GM18951 (cell line): ENCODE results near the gene ENOX1.

Experiments used
- POLR2A ChIP-seq: IDR thresholded peaks from 4 replicates; pipeline ENCODE4 v1.6.1; 2011; ENCODE audit warnings: mild to moderate bottlenecking; ENCODE audit not compliant: insufficient read length, insufficient read depth; ENCODE audit errors: extremely low read depth
- in situ Hi-C: fragments of 300-500 bp; cut with MboI; formaldehyde crosslinking; loops from one replicate; pipeline ENCODE4 v1.12.0; 2022; ENCODE audit warnings: low sequenced_read_pairs, mixed read lengths, inconsistent platforms; ENCODE audit not compliant: unreplicated experiment

The ENOX1 gene

GRCh38 chr13:43473437-43473836, 313.3 kb downstream of the ENOX1 start:
- in situ Hi-C loops: no loop called here
- TF ChIP-seq POLR2A: no peak

DNA sequence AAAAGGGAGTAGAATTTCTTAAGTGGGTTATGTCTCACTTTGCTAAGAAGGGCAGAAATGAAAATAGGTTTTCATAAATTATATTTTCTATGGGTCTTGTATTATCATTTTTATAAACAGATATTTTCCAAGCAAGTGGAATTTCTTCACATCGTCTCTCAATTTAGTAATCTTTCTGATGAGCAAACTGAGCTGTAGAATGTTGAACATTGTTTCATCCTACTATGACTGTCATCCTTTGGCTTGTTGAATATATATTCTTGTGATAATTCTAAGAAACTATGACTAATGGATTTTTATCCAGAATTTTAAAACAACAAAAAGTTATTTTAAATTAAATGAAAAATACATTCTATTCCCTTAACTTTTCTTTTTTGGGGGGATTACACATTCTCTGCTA, 313.8 kb downstream of the ENOX1 start:
- in situ Hi-C loops: no loop called here
- TF ChIP-seq POLR2A: no peak

- in situ Hi-C loops: no loop called here
- TF ChIP-seq POLR2A: no peak
Measured at GRCh38 chr13:43472339-43472738, 314.4 kb downstream of the ENOX1 start.

- TF ChIP-seq POLR2A: no peak
- in situ Hi-C loops: no loop called here
Measured at GRCh38 chr13:43470610-43471009, 316.2 kb downstream of the ENOX1 start.

DNA sequence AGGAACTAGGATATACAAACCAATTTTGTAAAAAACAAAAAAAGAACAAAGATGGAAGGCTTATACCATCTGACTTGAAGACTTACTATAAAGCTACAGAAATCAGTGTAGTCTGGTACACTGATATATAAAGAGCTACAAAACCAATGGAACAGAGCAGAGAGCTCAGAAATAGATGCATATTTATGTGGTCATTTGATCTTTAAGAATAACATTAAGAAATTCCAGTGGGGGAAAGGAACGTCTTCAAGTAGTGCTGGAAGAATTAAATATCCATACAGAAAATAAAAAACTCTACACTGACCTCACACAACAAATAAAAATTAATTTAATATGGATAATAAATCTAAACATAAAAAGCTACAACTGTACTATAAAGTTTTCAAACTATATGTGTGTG, 317.0 kb downstream of the ENOX1 start:
- no peak for TF ChIP-seq POLR2A
- in situ Hi-C loops: no loop called here

DNA sequence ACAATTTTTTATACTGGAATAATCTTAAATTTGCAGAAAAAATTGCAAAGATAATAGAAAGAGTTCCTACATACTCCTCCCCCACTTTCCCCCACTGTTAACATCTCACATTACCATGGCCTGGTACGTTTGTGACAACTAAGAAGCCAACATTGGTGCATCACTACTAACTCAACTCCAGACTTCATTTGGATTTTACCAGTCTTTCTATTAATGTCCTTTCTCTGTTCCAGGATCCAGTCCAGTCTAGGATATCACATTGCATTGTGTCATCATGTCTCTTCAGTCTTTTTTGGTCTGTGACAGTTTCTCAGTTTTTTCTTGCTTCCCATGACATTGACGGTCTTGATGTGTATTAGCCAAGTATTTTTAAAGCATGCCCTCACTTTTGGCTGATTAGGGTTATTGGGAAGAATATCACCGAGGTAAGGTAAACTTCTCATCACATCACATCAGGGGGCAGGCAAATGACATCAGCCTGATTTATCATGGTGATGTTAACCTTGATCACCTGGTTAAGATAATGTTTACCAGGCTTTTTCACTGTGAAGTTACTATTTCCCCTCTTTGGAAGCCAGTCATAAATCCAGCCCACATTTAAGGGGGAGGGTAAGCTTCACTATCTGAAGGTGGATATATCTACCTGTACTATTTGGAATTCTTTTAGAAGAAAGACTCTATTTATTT, 322.1 kb downstream of the ENOX1 start:
- in situ Hi-C loops: no loop called here
- no peak for TF ChIP-seq POLR2A

DNA sequence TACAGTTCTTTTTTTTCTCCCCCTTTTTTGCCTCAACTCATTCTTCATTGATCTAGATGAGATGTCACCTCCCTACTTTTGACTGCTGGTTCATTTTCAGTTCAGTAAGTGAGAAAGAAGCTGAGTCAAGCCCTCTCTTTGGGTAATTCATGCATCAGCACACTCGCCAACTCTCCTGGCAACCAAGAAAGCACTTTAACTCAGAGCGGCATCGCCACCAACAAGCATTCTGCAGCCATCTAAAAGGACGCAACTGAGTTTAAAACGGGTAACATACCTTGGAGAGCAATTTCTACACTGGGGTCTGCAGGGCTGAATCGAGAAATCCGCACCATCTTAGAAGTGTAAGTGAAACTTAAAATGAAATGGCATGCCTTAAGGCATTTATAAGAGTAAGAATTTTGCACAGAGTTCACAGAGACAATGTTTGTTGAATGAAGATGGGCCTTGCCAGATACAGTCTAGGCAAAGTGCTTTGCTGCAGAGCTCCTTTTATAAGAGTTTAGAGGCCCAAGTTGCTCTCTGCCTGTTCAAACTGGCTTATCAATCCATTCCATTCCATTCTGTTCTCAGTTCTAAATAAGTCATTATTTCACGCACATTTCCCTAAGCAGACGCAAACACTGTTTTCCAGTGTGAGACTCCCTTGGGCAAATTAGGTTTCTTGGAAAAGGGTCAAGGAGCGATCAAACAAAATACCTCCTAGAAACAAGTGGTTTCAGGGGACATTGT, 338.0 kb downstream of the ENOX1 start:
- in situ Hi-C loops: no loop called here
- TF ChIP-seq POLR2A: no peak

GRCh38 chr13:43446126-43446525, 340.6 kb downstream of the ENOX1 start:
- in situ Hi-C loops: no loop called here
- no peak for TF ChIP-seq POLR2A

- no peak for TF ChIP-seq POLR2A
- in situ Hi-C loops: no loop called here
Measured at GRCh38 chr13:43445668-43446067, 341.1 kb downstream of the ENOX1 start.

DNA sequence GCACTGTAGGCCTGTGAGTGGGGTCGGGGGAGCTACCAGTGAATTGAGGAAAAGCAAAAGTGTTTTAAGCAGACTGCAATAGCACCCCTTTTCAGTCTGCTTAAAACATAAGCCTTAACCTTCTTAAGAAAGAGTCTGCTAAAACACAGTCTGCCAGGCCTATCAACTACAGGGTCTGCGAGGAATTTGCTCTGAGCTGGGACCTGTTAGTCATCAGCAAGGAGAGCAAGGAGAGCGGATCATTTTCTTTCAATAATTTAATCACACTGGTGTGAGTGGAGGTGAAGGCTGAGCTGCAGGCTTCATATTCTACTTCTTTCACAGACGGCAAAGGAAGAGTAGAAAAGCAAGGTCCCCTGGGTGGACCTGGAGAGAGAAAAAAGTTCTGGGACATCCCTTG, 342.7 kb downstream of the ENOX1 start:
- no peak for TF ChIP-seq POLR2A
- in situ Hi-C loops: no loop called here

DNA sequence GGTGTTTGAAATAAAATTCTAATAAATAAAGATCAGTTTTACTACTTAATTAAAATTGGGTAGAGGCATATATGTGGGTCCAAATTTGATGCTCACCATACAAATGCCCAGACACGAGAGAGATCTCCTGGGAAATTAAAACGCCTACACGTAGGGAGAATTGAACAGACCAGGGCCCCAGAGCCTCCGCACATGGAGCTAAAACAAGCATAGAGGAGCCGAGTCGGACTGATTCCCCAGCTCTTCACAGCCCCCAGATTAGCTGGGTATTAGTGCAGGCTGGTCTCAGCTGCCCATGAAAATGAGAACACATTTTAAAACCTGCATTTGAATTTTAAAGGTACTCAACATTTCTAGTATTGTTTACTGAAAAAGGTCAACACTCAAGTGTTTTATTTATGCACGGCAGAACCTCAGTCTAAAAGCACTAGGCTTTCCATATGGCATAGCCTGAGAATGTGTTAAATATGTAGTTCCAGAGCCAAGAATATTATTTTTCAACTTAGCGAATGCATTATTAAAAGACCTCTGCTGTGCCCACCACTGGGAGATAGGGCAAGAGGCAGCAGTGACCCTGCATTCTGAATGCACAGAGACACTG, 344.8 kb downstream of the ENOX1 start:
- in situ Hi-C loops: no loop called here
- TF ChIP-seq POLR2A: no peak

- no peak for TF ChIP-seq POLR2A
- in situ Hi-C loops: no loop called here
Measured at GRCh38 chr13:43441464-43441863, 345.3 kb downstream of the ENOX1 start.

DNA sequence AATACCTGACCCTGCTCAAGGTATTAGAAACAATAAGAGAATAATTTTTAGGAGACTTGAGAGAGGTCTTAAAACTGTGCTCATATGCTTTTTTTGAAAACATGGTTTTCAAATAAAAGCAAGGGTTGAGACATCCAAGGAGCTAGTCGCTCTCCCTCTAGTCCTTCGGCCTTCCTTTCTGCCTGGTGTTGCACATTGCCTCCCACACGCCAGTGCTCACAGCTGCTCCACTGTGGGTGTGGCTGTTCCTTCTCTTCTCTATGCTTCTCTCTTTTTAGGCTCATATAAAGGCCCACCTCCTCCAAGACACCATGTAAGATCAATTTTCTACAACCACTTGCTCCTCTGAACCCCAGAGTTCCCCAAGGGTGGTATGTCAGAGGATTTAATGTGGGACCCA, 352.6 kb downstream of the ENOX1 start:
- in situ Hi-C loops: no loop called here
- TF ChIP-seq POLR2A: no peak

- TF ChIP-seq POLR2A: no peak
- in situ Hi-C loops: no loop called here
Measured at GRCh38 chr13:43433691-43434141, 353.1 kb downstream of the ENOX1 start.
